HG02885 (cell line): ENCODE results near the gene NUP43.
"Not testable (repeated sequence)": the region's sequence is repeated elsewhere in the genome, so short reads cannot be mapped to it uniquely, and the experiment has no call there.

Experiments
- ATAC-seq: cut with Tn5 transposase; IDR thresholded peaks from one replicate; pipeline ENCODE4 v1.9.1; 2021; ENCODE audit warnings: mild to moderate bottlenecking; ENCODE audit not compliant: unreplicated experiment, poor library complexity

Gene NUP43

DNA sequence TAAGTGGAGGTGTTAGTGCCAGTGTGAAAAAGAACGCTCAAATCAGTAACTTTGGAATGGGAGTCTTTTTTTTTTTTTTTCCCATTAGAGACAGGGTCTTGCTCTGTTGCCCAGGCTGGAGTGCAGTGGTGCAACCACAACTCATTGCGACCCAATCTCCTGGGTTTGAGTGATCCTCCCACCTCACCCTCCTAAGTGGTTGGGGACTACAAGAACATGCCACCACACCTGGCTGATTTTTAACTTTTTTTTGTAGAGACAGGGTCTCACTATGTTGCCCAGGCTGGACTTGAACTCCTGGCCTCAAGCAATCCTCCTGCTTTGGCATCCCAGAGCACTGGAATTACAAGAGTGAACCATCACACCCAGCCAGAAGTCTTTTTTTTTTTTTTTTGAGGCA is 48.2 kb downstream of the NUP43 start:
- no peak for ATAC-seq

DNA sequence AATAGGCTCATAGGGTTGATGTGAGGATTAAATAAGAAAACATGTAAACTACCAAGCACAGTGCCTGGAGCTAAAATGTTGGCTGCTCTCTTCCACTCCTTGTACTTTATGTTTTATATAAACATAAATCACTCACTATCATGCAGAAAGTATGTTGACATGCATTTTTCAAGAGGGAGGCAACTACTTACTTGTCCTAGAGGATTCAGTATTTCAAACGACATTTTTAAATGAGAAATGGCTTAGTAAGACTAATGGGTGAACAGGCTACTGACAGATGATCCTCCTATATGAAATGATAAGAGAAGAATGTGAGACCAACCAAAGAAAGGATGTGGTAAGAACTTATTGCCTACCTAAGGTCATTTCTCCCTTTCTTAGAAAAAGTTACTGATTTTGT is 49.4 kb downstream of the NUP43 start:
- no peak for ATAC-seq

DNA sequence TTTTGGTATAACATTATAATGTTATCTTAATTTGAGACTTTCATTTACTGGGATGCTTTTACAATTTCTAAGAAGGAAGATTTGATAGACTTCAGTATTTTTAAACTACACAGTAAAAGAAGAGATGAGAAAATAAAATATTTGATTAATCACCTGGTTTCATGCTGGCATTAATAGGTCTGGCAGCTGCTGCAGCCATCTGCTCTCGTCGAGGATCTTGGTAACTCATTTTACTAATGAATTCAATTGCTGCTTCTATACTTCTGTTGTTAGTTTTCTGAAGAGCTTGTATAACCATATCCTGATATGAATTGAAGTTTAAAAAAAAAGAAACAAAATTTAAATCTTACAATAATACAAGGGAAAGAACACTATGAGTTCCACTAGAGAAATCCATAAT is 51.4 kb downstream of the NUP43 start:
- no peak for ATAC-seq

DNA sequence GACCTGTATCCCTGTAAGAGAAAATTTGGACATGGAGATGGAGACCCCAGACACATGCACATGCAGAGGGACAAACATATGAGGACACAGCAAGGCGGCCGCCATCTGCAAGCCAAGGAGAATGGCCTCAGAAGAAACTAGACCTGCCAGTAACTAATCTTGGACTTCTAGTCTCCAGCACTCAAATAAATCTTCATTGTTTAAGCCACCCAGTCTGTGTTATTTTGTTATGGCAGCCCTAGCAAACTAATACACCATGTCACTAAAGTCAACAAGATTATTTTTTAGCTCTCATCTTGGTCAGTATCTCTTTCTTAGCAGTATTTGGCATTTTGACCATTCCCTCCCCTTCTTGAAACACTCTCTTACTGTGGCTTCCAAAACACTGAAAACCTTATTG is 55.1 kb downstream of the NUP43 start:
- no peak for ATAC-seq

DNA sequence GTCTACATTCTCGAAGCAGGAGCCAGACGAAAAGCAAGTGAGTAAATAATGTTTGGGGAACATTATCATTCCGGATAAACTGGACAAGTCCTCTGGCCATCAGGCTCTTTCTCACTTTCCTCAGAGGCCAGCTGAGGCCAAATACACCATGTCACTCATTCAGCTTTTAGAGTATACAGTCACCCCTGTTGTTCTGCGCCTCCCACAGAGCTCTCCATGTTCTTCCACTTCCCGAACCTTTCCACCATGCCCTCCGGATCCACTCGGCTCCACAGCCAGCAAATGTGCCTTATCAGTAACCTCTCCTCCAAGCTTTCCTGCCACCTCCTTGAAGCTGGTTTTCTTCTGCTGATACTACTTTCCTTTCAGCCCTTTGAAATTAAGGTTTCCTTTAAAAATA is 60.1 kb downstream of the NUP43 start:
- no peak for ATAC-seq

DNA sequence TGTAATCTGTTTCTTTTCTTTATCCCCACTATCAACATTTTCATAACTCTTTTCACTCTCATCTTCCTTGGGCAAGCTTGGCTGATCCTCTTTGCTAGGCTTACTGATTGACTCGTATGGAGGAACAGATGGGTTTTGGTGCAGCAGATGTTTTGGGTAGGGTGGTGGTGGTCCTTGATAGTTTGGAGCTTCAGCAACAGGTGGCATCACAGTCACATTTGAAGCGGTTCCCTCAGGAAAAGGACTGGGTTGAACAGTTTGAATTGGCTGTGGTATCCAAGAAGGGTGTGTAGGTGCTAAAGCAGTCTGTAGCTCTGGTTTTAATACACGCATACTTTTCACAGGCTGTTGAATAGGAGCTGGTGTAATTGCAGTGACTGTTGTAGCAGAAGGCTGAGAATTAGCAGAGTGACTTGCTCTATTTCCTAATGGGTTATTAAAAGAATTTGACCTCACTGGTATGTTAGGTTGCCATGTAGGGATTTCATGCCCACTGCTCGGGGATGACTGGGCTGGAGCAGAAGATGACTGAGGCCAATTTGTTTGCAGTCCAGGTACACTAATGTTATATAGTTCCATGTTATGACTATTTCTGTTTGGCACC is 63.0 kb downstream of the NUP43 start:
- ATAC-seq = no peak

DNA sequence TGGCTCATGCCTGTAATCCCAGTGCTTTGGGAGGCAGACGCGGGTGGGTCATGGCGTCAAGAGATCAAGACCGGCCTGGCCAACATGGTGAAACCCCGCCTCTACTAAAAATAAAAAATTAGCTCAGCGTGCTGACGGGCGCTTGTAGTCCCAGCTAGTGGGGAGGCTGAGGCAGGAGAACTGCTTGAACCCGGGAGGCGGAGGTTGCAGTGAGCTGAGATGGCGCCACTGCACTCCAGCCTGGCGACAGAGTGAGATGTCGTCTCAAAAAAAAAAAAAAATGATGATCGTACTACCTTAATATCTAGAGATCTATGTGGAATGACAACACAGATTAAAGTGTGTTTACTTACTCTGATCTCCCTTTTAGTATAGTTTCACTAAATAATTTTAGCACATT is 64.5 kb downstream of the NUP43 start:
- ATAC-seq = not testable (repeated sequence)

DNA sequence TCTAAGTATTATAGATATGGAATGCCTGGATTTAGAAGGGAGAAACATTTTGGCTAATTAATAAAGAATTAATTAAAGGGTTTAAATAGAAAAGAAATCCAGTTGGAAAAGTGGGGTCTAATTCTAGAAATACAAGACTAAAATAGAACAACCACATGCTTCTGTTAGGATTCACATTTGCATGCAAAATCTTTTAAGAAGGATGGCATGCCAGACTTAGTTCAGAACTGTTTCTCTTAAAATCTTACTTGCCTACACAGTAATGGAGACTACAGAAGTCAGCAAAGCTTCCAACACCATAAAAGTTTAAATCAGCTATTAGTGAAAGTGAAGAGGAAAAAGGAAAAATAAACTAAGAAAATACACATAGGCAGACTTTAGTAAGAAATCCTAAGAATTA is 65.1 kb downstream of the NUP43 start:
- no peak for ATAC-seq

DNA sequence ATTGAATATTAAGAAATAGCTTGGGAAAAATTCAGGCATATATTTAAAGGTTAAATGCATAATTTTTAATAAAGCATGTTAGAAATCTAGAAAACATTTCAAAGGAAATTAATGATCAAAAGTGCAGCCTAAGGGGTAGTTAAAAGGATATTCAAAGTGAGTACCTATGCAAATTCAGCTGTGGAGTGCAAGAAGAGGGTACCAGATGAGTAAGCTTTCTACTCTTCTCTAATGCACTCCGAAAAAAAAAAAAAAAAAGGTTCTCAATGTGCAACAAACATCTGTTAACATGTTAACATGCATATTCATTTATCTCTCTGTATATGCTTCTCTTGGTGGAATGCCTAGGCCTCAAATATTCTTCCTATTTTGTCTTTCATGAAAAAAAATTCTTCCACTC is 65.8 kb downstream of the NUP43 start:
- no peak for ATAC-seq
